ENCODE data around the gene CDH4.

Gene CDH4

DNA sequence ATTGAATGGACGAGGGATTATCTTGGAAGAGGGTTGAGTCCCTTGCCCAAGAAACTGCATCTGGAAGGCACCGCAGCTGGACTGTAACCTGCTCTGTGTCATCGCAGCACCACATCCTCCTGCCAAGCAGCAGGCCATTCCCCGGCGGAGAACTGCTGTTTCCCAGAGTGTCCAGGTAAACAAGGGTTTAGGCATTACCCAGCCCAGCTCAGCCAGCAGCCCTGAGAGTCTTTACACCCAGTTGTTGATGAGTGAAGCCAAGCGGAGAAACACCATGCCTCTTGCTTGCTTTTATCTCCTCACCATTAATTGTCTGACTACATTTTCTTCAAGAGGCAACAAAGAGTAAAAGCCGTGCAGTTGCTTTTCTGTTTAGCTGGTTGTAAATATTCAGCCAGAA, 104.1 kb downstream of the CDH4 start:
- TF ChIP-seq, protein P1, sequence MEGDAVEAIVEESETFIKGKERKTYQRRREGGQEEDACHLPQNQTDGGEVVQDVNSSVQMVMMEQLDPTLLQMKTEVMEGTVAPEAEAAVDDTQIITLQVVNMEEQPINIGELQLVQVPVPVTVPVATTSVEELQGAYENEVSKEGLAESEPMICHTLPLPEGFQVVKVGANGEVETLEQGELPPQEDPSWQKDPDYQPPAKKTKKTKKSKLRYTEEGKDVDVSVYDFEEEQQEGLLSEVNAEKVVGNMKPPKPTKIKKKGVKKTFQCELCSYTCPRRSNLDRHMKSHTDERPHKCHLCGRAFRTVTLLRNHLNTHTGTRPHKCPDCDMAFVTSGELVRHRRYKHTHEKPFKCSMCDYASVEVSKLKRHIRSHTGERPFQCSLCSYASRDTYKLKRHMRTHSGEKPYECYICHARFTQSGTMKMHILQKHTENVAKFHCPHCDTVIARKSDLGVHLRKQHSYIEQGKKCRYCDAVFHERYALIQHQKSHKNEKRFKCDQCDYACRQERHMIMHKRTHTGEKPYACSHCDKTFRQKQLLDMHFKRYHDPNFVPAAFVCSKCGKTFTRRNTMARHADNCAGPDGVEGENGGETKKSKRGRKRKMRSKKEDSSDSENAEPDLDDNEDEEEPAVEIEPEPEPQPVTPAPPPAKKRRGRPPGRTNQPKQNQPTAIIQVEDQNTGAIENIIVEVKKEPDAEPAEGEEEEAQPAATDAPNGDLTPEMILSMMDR (conservative IDR thresholded peaks at IDR 0.05; ENCODE audit: low read depth, low read length), result no peak
- no peak for DNase-seq (ENCODE audit: low read depth)

DNA sequence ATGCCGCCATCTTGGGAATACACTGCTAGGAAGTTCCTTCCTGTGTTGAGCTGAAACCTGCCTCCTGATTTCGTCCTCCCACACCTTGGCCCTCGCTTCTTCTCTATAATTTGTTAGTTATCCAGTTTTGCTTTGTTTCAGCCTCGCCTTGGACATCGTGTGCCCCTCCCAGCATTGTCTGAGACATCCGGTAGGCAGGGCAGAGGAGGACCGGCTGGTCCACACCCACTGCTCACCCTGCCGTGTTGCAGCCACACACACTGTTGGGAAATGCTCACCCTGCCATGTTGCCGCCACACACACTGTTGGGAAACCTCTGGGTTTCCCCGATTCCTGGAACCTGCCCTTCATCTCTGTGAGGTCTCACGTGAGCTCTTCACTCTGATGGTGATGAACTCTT, 105.1 kb downstream of the CDH4 start:
- TF ChIP-seq, protein P1 (conservative IDR thresholded peaks at IDR 0.05; ENCODE audit: low read depth, low read length), result no peak
- H3K4me3 ChIP-seq (ENCODE audit: low read length), result no peak overlapping the region
- no peak for DNase-seq (ENCODE audit: low read depth)

More for the DNA sequence above, 104.1 kb downstream of the CDH4 start:
- H3K4me3 ChIP-seq (ENCODE audit: low read length), result no peak overlapping the region

DNA sequence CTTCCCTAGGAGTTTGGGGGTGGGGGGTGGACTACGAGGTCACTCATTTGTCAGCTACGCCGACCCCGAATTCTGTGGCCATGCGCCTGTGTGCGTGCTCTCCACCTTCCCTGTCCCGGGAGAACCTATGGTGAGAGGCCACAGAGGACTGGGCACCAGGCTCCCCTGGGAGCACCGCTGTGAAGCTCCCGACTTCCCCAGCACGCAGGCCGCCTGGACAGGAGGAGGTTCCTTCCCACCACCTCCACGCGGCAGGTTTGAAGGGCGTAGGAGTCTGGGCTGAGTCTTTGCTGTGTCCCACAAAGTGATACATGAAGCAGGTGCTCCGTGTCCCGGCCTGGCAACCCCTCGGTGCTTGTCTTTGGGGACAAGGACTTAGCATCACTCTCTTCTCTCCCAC, 107.2 kb downstream of the CDH4 start:
- no peak overlapping the region for H3K4me3 ChIP-seq (ENCODE audit: low read length)
- DNase-seq (ENCODE audit: low read depth), result no peak
- TF ChIP-seq, protein P1 (conservative IDR thresholded peaks at IDR 0.05; ENCODE audit: low read depth, low read length), result no peak

DNA sequence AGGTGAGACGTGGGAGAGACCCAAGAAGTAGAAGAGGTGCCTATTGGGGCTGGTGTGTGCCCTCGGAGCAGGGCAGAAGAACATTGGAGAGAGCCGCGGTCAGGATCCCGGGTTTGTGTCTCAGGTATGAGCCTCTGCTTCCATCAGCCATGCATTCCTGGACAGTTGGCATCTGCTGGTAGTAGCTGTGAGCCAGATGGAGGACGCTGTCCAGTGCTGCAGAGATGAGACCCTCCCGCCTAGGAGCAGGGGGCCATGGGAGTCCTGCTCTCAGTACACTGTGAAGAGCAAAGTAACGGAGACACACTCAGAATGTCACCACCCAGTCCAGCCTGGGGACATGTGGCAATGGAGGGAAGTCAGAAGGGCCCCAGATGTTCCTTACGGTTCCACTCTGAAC, 108.2 kb downstream of the CDH4 start:
- DNase-seq (ENCODE audit: low read depth), result no peak
- TF ChIP-seq, protein P1 (conservative IDR thresholded peaks at IDR 0.05; ENCODE audit: low read depth, low read length), result no peak
- no peak overlapping the region for H3K4me3 ChIP-seq (ENCODE audit: low read length)

DNA sequence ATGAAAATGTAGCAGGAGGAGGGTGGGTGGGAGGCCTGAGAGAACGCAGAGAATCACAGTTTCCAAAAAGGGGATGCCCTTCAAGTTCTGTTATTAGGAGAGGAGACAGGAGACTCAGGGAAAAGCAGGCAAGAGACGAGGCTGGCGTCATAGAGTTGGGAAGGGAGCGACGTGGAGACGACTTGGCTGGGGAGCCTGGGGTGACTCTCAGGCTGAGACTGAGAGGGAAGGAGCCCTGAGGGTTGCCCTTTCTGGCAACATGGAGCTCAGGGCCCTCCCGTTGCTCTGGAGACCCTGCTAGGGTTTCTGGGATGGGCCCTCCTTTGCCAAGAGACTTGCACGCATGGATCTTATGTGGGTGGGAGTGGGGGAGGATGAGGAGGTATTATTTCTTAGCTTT, 108.9 kb downstream of the CDH4 start:
- TF ChIP-seq, protein P1 (conservative IDR thresholded peaks at IDR 0.05; ENCODE audit: low read depth, low read length), result no peak

DNA sequence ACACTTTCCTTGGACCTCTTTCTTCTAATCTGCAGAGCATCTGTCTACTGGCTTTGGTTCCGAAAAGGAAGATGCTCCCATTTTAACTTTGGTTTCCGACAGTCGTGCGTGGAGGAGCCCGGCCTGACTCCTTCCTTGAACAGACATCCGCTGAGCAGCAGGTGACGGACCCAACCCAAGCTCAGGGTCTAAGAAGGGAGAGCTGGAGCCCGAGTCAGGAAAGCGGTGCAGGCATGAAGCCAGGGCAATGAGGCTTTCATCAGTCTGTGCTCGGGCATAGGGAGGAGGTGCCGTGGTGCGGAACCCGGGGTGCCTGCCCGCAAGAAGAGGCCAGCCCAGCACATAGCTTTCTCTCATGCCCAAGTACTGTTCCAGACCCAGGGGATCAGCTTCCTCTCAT, 109.4 kb downstream of the CDH4 start:
- no peak for DNase-seq (ENCODE audit: low read depth)
- TF ChIP-seq, protein P1 (conservative IDR thresholded peaks at IDR 0.05; ENCODE audit: low read depth, low read length), result no peak
- H3K4me3 ChIP-seq (ENCODE audit: low read length), result no peak overlapping the region

More for the DNA sequence above, 108.9 kb downstream of the CDH4 start:
- no peak overlapping the region for H3K4me3 ChIP-seq (ENCODE audit: low read length)
- DNase-seq (ENCODE audit: low read depth), result no peak

DNA sequence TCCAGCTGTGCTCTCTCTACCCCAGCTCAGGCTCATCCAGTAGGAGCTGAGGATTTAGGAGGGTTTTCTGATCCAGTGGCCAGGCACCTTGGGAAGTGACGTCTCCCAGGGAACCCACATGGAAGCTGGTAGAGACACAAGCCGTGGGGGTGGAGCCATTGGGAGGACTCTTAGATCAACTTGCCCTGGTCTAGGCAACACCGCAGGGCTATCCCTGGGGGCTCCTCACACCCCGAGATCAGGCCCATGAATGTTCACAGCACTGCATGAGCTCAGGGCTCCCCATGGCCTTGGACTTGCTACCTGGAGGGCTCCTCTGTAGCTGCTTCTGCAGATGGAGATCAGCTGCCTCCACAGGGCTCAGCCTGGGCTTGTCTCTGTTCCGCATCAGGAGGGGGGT, 112.1 kb downstream of the CDH4 start:
- H3K4me3 ChIP-seq (ENCODE audit: low read length), result no peak overlapping the region
- no peak for DNase-seq (ENCODE audit: low read depth)
- TF ChIP-seq, protein P1 (conservative IDR thresholded peaks at IDR 0.05; ENCODE audit: low read depth, low read length), result no peak
